GM21786 (cell line): ENCODE results near the gene LIPC.

Source experiments
- ATAC-seq: cut with Tn5 transposase; IDR thresholded peaks from one replicate; pipeline ENCODE4 v1.9.1; 2021; ENCODE audit not compliant: unreplicated experiment

The LIPC gene

DNA sequence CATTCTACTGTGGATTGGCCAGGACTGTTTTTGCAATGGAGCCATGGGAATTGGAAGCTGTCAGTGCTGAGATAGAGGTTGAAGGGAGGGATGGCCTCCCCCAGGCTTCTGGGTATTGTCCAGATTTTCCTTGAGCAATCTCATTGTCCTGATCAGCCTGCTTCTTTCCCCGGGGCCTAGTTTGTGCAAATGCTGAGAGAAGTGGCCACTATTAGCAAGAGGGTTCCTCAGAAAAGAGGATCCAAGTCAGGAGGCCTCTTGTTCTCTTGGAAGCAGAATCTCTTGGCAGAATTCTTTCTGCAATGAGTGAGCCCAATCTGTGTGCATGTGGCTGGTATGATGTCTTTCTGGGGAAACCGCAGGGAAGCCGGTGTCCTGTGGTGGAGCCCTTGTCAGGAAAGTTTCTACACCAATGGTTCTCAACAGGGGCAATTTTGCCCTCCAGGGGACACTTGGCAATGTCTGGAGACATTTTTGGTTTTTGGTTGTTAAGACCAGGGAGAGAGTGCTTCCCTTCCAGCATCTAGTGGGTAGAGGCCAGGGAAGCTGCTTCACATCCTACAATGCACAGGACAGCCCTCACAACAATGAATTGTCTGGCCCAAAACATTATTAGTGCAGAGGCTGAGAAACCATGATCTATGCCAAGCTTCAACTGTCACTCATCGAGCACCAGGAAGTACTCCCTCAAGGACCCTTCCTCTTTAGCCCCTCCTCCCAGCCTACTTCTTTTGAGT lies 2.0 kb downstream of the LIPC start:
- no peak for ATAC-seq

DNA sequence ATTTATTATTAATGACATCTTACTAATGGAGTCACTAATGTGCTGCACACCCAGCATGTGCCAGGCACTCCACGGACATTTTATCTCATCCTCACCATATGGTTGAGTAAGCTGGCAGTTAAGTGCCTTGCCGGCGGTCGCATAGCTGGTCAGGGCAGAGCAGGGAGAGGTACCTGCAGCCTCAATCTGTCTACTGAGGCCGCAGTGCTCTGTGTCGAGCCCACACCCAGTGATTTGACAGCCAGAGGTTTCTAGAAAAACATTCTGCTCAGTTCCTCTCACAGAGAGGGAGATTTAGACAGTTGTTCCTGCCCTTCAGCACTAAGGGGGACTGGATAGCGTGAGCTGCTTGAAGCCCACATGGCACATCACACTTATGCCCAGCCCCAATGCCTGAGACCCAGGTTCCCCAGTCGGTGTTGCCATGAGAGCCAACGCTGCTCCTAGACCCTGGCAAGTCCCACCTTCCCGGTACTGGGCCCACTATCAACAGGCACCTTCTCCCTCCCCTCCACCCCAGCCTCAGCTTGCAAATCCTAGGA lies 2.6 kb downstream of the LIPC start:
- ATAC-seq, result no peak

DNA sequence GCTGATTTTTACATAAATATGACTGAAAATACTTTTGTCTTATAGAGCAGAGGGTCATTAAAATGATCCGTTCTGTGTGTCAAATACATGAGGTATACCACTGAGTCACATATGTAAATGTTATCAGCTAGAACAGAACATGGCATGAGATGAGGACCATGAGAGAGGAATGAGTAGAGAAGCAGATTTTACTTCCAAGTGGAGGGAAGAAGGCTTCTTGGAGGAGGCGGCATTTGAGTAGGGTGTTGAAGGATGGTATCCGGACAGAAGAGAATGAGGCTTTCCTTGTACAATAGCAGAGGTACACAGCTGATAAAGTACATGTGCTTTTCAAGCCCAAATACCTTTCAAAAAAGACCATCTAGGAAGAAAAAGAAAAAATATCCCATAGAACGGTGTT lies 4.8 kb downstream of the LIPC start:
- no peak for ATAC-seq

DNA sequence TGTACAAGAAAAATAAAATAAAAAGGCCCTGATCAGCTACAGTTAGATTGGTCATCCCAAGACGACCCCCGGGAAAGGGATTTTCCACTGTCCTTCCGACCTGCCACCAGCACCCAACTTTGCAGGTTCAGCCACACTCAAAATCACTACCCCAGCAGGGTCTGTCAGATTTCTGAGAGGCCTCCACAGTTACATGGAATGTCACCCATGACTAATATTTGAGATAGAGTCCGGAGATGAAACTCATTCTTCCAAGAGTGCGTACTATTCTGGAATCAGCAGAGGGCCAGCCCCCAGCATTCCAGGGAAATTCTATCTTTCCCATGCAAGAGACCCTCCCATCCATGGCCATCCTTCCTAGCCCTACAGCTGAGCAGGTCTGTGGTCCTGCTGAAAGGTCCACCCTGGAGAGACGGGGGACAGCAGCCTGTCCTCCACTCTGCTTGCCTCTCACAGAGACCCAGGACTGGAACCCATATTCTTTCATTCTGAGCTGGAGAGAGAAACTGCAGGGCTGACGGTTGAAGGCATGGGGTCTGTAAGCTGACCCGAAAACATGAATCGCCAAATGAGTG lies 5.8 kb downstream of the LIPC start:
- no peak for ATAC-seq

DNA sequence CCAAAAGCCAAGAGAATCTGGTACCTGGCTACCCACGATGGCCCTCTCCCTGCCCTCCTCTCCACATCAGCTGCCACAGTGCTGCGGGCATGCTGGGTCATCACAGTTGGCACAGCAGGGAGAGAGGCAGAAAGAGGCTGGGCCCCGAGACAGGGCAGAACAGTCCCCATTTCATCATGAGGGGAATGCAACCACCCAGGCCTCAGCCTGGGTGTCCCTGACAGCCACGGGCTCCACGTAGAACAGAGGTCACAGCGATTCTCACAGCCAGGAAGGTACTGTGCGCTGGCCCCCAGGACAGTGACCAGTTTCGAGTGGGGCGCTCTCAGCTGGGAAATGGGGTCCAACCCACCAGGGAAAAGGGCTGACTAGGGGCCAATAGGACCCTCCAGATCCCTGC lies 6.3 kb downstream of the LIPC start:
- ATAC-seq, result no peak

DNA sequence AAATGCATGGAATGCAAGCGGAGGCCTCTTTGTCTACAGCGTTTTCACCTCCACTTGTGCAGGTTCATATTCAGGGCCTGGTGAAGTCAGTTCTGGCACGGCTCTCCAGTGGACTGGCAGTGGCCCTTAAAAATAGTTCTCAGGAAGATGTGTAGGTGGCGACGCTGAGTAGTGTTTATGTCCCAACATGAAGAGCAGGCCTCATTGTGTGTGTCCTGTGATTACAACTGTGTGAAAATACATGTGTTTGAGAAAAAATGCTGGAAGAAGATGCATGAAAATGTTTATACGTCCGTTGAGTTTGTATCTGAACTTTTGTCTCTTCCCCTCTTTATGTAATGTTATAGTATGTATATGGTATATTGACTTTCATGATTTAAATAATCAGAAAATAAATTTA lies 7.2 kb downstream of the LIPC start:
- no peak for ATAC-seq

DNA sequence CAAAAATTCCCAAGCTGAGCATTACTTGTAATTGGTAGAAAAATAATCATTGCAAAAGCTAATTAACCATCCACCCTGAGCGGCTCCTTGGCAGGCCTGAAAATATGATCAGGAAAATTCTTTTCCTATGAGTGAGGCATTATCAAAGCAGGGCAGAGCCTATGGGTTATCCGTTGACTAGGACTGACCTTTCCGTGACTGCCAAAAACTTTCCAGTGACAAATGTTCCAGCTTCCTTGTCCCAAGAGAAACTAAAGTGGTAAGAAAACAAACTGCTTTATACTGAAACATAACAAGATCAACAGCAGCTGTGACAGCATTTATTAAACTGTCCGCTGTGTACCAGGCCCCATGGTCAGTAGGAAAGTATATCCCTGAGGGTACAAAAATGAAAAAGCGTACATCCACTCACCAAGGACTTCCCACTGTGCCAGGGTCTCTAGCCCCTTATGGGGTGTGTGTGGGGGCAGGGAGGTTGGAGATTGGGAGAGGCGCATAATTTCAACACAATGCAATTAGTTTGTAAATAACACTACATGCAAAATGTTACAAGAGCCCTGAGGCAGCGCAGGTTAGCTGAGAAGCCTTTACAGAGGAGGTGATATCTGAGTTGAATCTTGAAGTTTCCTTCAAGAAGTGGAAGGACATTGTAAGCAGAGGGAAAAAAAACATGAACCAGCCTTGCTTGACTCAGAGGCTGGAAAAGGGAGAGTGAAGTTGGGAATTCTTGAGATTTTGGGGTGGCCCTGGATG lies 8.5 kb downstream of the LIPC start:
- ATAC-seq, result no peak

DNA sequence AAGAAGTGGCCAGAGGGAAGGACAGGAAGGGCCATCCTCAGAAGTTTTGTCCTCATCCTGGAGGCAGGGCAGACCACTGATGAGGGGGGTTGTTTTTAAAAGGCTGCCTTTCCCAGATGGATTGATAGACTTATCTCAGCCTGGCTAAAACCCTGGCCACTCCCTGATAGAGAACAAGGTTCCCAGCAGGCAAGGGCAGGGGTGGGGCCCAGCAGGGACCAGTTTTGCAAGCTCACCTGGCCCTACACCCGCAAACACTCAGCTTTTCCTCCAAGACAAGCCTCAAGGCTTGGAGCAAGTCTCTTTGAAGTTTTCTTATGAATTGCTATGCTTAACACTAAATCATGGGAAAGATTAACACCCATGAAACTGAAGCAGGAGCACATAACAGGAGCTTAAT lies 9.1 kb downstream of the LIPC start:
- ATAC-seq, result no peak

DNA sequence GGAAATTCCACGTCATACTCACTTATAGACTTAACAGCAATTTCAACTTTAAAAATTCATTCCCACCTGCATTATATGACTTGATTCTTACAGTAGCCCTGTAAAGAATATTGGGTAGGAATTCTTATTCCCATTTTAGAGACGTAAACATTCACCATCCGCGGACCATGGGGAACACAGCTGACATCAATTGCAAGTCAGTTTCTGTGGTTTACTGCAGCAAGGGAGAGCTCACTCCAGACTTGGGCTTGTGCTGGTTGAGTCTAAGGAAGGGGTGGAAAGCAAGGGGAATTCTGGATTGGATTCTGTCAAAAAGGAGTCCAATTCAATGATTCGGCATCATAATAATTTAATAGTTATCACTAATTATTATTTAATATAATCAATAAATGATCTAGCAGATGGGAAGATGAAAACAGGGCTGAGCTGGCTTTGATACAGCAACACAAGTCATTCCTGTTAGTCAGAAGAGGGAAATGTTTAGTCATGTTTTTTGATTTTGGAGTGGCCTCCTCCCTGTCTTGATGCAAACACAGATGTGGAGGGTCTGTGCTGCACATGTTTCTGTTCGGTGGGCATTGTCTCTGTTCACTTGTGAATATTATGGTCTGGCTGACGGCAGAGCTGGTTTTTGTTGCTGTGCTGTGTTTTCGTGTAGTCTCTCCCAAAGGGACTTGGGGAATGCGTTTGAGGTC lies 9.7 kb downstream of the LIPC start:
- no peak for ATAC-seq

DNA sequence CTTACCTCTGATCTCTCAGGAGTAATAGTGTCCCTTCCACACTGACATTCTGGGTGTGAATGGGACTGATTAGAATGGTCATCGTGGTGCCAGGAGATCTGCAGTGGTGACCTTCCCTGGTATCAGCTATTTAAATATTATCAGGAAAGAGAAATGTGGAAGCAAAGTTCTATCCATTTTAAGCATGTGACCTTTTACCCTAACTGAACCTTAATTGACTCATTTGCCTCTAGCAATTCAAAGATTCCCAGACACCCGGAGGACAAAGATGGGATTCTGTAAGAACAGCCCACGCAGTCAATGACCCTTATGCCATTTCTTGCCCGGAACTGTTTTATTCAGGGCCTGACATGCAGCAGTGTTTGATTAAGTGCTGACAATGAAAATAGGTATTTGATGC lies 10.3 kb downstream of the LIPC start:
- ATAC-seq, result no peak

DNA sequence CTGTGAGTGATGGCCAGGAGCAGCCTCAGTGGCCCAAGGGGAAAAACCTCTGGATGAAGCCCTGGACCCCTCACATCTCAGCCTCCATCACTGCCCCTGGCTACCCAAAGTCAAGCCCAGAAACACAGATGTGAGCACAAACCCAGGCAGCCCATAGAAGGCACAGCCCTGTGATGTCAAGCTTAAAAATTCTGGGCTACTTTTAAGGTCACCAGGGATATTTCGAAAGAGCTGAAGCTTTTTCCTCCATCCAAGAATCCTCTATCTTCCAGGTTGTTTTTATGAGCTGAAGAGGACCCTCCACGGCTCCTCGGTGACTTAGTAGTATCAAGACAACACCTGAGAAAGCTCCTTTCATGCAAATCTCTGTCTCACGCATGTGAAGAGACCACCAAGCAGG lies 11.5 kb downstream of the LIPC start:
- ATAC-seq, result no peak

DNA sequence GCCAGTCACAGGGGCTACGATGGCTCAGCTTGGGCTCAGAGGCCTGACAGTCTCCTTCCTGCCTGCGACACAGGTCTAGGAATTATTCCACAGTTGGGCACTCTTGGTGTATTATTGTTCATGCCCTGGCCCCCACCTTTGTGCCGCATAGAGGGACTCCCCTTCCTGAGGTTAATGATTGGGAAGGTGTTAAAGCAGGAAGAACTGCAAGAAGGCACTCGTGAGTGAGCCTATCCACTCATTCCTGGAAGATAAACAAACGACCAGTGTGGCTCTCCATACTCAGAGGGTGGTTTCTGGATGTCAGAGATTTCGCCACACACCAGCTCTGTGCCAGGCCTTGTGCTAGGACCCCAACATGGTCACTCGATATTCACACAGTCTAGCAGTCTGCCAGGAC lies 12.3 kb downstream of the LIPC start:
- ATAC-seq, result no peak

DNA sequence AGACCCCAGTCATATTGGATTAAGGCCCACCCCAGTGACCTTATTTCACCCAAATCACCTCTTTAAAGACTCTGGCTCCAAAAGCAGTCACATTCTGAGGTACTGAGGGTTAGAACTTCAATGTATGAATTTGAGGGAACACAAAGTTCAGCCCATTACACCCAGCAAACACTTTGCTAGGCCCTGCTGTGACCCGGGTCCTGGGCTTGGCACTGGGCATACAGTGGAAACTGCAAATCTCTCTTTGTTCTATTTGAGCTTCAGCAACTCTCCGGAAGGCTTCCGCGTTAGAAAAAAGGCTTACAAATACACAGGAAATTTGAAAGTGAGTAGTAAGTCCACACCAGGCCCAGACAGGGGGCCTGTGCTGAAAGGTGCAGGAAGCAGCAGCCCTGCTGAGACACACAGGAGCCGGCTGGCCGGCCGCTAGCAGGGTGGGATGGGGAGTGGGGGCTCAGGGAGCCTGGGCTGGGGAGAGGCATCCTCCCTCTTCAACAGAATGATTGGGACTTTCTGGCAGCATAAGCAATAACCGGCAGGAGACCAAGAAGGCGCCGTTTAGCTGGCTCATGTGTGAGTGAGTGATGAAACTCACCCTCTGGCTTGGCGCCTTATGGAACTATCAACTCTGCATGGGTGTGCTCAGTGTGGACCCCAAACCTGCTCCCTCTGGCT lies 13.0 kb downstream of the LIPC start:
- ATAC-seq, result no peak

DNA sequence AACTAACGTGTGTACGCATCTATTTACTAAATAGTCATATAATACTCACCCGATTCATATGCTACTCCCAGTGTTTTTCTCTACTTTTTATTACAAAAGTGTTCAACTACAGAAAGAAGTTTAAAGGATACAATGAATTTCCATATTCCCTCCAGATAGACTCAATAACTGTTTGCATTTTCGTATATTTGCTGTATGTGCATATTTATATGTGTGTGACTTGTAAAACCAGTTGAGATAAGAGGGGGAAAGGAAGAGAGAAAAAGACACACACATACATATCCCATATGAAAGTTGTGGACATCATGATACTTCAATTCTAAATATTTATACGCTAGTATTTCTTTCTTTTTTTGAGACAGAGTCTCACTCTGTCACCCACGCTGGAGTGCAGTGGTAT lies 14.1 kb downstream of the LIPC start:
- ATAC-seq, result no peak

DNA sequence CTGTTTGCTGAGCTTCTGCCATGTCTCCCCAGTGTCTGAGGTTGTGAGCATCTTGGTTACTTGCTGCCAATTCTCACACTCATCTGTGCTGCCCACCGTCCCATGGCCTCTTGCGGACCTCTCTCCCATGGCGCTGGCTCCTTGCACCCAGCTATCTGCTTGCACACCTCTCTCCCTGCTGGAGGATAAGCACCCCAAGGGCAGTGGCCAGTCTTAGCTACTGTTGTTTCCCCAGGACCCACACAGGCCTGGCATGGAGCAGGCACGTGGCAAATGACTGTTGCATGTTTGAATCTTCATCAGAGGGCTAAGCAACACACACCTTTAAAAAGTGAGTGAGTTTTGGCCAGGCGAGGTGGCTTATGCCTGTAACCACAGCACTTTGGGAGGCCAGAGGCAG lies 14.7 kb downstream of the LIPC start:
- no peak for ATAC-seq

DNA sequence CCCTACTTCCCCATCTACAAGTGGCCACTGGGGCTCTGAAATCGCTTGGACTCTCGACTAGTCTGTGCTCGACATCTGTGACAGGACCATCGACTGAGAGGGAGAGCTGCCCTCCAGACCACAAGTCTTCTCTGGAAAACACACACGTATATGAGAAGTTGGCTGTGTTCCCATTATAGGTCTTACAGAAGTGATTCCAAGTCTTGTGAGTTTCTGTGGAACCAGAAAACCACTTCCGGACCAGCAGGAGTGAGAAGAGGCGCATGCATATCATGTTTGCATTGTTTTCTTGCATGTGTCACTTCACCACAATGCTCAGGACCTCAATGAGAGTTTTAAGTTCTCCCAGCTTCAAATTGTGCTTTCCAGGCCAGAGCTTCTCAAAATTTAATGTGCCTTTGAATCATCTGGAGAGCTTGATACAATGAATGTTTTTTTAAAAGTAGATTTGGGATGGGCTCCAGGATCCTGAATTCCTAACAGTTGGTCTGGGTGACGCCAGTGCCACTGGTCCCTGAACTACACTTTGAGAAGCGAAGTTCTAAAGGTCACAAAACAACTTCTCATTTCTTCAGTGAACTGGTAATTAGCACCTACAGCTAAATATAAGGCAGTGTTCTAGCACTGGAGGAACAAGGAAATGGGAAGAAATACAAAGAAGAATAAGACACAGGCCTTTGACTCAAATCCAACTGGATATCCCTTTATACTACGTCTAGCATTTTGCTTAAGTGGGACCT lies 15.7 kb downstream of the LIPC start:
- no peak for ATAC-seq

DNA sequence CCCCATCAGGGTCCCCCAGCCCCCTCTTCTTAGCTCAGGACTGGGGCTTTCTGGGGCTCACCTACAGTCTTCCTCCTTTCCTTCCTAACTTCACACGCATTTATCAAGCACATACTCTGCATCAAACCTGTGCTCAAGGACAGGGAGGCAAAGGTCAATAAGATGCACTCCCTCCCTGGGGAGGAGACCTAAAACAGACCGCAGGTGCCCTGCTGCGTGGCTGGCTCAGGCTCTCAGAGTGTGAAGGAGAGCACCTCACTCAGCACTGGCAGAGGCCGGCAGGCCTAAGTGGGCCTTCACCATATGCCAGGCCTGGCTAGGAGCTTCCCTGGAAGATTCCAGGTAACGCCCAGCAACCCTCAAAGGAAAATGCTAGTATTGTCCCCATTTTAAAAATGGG lies 16.5 kb downstream of the LIPC start:
- ATAC-seq, result no peak

DNA sequence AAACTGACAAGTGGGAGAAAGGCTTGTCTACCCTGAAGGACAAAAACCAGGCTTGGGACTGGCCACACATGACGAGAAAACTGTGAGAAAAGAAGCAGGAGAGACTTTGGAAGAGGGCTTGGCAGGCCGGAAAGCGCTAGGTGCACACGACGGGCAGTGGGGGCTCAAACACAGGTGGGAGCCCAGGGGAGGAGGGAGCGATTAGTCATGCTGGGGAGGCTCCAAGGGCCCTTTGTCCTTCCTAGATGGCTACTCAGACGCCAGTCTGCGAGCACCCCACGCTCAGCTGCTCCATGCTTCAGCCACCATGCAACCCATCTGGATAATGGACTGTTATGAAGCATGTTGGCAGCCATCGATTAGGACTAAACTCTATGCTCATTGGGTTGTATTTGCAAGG lies 17.1 kb downstream of the LIPC start:
- ATAC-seq, result no peak

DNA sequence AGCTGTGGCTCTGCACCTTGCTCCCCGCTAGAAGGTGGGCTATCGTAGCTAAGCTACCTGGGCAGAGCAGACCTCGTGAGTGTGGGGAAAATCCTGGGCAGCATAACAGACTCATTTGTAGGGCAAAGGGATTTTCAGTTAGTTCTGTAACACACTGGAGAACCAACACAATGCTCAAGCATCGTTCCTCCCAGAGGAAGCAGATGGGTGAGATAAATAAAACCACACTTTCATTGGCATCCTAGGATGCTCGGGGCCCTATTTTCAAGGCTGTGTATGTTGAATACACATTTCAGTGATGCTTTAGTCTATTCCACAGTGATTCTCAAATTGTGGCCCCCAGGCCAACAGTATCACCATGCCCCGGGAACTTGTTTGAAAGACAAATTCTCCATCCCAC lies 20.0 kb downstream of the LIPC start:
- ATAC-seq, result no peak

DNA sequence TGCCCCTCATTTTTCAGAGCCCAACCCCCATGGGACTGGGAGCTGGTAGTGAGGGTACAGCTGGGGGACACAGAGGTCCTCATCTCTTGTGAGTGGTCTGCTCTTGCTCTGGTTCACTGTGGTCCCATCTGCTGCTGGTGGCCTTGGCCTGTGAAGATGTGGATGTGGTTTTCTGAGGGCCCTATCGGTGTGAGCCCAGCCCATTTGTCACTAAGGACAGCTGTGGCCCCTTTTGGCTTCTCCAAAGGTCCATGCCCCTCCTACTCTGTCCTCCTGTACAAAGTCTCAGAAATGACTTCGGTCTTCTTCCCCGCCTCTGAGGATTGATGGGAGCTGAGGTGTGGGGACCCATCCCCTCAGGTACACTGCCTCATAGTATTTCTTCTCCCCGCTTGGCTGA lies 21.0 kb downstream of the LIPC start:
- ATAC-seq, result no peak
